Posterior vena cava (tissue), 2 donors: ENCODE data around the gene ERVFRD-1. TPM values are rescaled to one million over a fixed set of nuclear protein-coding genes. Genes with fewer than 3 reads are reported as not detected.
"Not testable (repeated sequence)": the region's sequence is repeated elsewhere in the genome, so short reads cannot be mapped to it uniquely, and the experiment has no call there.

Source experiments
- DNase-seq: peaks from one replicate; pipeline ENCODE4 v3.0.0-alpha.2; 2020; ENCODE audit warnings: low spot score
- intact Hi-C, 2 donors: fragments of 100-400 bp; cut with DNase I; formaldehyde crosslinking; loops; one replicate each; pipeline versions ENCODE4 v1.14.1 to v1.14.2; 2022 to 2023
- total RNA-seq, 2 donors: library from RNA; stranded (reverse); fragmentation: NEBNext Ultra II Directional; extraction: Animal tissue kit (Norgen Biotek cat#: 25700); gene quantifications; one replicate each; pipeline ENCODE4 v1.2.1, GENCODE V29; 2021
- donor health status: DM: yes; HTN: yes; CAD: no.
- donor health status: DM: yes; HTN: yes; CAD: no.

Gene ERVFRD-1
- total RNA-seq, 2 donors from 2014 or later, result 0.05 to 0.14 TPM

GRCh38 chr6:11094411-11094851 lies 17.1 kb downstream of the ERVFRD-1 start:
- intact Hi-C loops, result no loop called here
- DNase-seq, result peak; percentile 85

- intact Hi-C loops, result no loop called here
- DNase-seq, result peak; percentile 99
These were observed 17.7 kb downstream of the ERVFRD-1 start, which contains the start of gene SMIM13 for GRCh38 chr6:11093626-11094410. Gene SMIM13 (plus strand): TSS chr6:11093834. CDS start chr6:11094314, 480 bp downstream.

GRCh38 chr6:11093376-11093625 lies 18.2 kb downstream of the ERVFRD-1 start:
- intact Hi-C loops, result no loop called here
- peak; percentile 85 for DNase-seq

GRCh38 chr6:11092668-11093375 lies 18.7 kb downstream of the ERVFRD-1 start:
- DNase-seq, result no peak
- intact Hi-C loops, result no loop called here

GRCh38 chr6:11091141-11091540 lies 20.4 kb downstream of the ERVFRD-1 start:
- DNase-seq, intact Hi-C loops: not testable (repeated sequence)

GRCh38 chr6:11089695-11090094 lies 21.8 kb downstream of the ERVFRD-1 start:
- DNase-seq, result no peak
- intact Hi-C loops, result no loop called here

GRCh38 chr6:11087141-11087812 lies 24.2 kb downstream of the ERVFRD-1 start:
- DNase-seq, intact Hi-C loops: not testable (repeated sequence)

GRCh38 chr6:11085758-11086435 lies 25.6 kb downstream of the ERVFRD-1 start:
- DNase-seq, result no peak
- intact Hi-C loops, result no loop called here

- no peak for DNase-seq
- intact Hi-C loops, result no loop called here
These were observed 27.6 kb downstream of the ERVFRD-1 start for GRCh38 chr6:11083956-11084355.

GRCh38 chr6:11083491-11083890 lies 28.0 kb downstream of the ERVFRD-1 start:
- no peak for DNase-seq
- intact Hi-C loops, result no loop called here

GRCh38 chr6:11080296-11080695 lies 31.2 kb downstream of the ERVFRD-1 start:
- no peak for DNase-seq
- intact Hi-C loops, result no loop called here

GRCh38 chr6:11078266-11078665 lies 33.3 kb downstream of the ERVFRD-1 start:
- intact Hi-C loops, result no loop called here
- DNase-seq, result no peak

- no peak for DNase-seq
- intact Hi-C loops, result no loop called here
These were observed 35.0 kb downstream of the ERVFRD-1 start for GRCh38 chr6:11076540-11076939.

GRCh38 chr6:11072101-11072500 lies 39.4 kb downstream of the ERVFRD-1 start:
- no peak for DNase-seq
- intact Hi-C loops, result no loop called here

GRCh38 chr6:11069760-11070159 lies 41.8 kb downstream of the ERVFRD-1 start:
- intact Hi-C loops, result no loop called here

GRCh38 chr6:11067348-11067747 lies 44.2 kb downstream of the ERVFRD-1 start:
- no peak for DNase-seq
- intact Hi-C loops, result no loop called here

More at GRCh38 chr6:11069760-11070159, 41.8 kb downstream of the ERVFRD-1 start:
- DNase-seq, result no peak

- intact Hi-C loops, result no loop called here
- DNase-seq, result no peak
These were observed 44.8 kb downstream of the ERVFRD-1 start for GRCh38 chr6:11066505-11067347.

- intact Hi-C loops, result no loop called here
- DNase-seq, result no peak
These were observed 45.9 kb downstream of the ERVFRD-1 start for GRCh38 chr6:11065436-11066202.
